ENCODE results near the gene OR1I1. TPM values are rescaled to one million over a fixed set of nuclear protein-coding genes. Genes with fewer than 3 reads are reported as not detected.
A peak's percentile ranks its signal among the peaks of the same experiment; 100 is the strongest.
"Not testable (repeated sequence)": the region's sequence is repeated elsewhere in the genome, so short reads cannot be mapped to it uniquely, and the experiment has no call there.

OR1I1 gene
- polyA plus RNA-seq, 2 of the 4 experiments (the other 2 are of a cell fraction) = not detected

GRCh38 chr19:15075806-15076205 lies 6.2 kb upstream of the OR1I1 start (continued):
- TF ChIP-seq USF2 (IDR thresholded peaks at IDR 0.05) = no peak

- POLR2A ChIA-PET; CTCF ChIA-PET; H3K4me1 ChIP-seq; DNase-seq (ENCODE audit: low read depth in 1 of 2, low spot score in 1 of 2); FAIRE-seq; H3K27ac ChIP-seq; H3K9me3 ChIP-seq; H3K4me3 ChIP-seq; H3K4me2 ChIP-seq; ATAC-seq: not testable (repeated sequence)
- WGBS (ENCODE audit: missing lambda C conversion rate) = 10% methylated on average over 3 of the region's 4 CpGs
- peak; percentile 75 for TF ChIP-seq REST (IDR thresholded peaks at IDR 0.05)
Observed at GRCh38 chr19:15080002-15080401, 2.0 kb upstream of the OR1I1 start.

- CTCF ChIA-PET = interaction anchor here (1.1 kb wide), 1 partner anchor 14 kb away, joined by 3 read pairs; no protein-coding TSS in a partner anchor
Observed at GRCh38 chr19:15087182-15087581, 5.2 kb downstream of the OR1I1 start.

More at GRCh38 chr19:15087182-15087581, 5.2 kb downstream of the OR1I1 start:
- no peak overlapping the region for H3K4me3 ChIP-seq
- H3K27ac ChIP-seq = no peak overlapping the region
- POLR2A ChIA-PET = no interaction called here
- TF ChIP-seq GATA3 (IDR thresholded peaks at IDR 0.05; ENCODE audit: borderline replicate concordance) = no peak
- TF ChIP-seq REST (IDR thresholded peaks at IDR 0.05) = peak; percentile 63; the same call in 1 of the 2 replicates
- no peak for FAIRE-seq
- H3K9me3 ChIP-seq = no peaks in the 10 kb centered on the region
- peak in 1 of 2 experiments; percentile 34; a peak in 2 of 6 replicates for ATAC-seq
- WGBS (ENCODE audit: missing lambda C conversion rate) = 37% methylated on average over 11 of the region's 11 CpGs
- H3K4me2 ChIP-seq = no peak overlapping the region
- H3K4me1 ChIP-seq = 0 out of 3 replicates have a peak, but pooled peaks cover 2% of the 10 kb centered on the region
- no peak for DNase-seq (ENCODE audit: low read depth in 1 of 2, low spot score in 1 of 2)

Data from A549 (cell line).